NCI-H1436 (cell line): ENCODE results near the gene DBR1.

ENCODE experiments used
- DNase-seq: peaks from one replicate; lab custom pipeline; 2025; lab: John Stamatoyannopoulos, UW

DBR1 gene

GRCh38 chr3:138174421-138175131 is at the start of gene DBR1:
DBR1 (minus strand) TSS chr3:138174921; CDS start chr3:138174795, 126 bp downstream.
- DNase-seq, result peak; percentile 93

DNA sequence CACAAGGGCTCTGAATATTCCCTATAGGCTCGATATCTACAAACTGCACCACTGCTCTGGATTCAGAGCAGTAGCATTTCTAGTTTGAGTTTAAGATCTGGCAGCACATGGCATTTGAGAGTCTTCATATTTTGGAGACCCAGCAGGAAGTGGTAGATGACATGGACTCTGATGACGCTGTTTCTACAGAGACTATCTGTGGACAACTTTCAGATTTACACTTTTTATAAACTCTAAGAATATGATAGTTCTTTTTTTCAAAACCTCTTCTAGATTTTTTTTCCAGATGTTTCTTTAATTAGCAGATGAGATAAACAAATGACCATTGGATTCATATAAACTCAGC is 48.2 kb upstream of the DBR1 start:
- DNase-seq, result no peak

- no peak for DNase-seq
Observed at GRCh38 chr3:138222131-138222941, 47.6 kb upstream of the DBR1 start.

- DNase-seq, result no peak
Observed at GRCh38 chr3:138220788-138221187, 46.1 kb upstream of the DBR1 start.

DNA sequence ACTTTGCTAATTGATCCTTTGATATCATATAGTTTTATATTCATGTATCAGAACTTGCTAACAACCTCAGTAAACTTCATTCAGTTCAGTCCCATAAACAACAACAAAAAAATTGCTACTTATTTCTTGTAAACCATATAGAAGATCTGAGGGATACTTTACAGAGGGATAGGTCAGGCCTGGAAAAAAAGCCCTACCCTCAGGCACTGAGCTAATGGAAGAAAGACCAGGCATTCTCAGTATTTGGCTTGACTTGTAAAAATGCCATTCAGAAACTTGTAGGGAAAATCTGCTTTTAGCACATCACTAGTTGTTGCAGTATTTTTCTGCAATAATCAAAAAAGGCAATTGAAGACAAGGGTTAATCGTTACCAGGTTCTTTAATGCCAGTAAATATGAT is 45.5 kb upstream of the DBR1 start:
- no peak for DNase-seq

GRCh38 chr3:138219255-138219654 is 44.5 kb upstream of the DBR1 start:
- DNase-seq, result no peak

GRCh38 chr3:138213398-138214085 is 38.8 kb upstream of the DBR1 start:
- no peak for DNase-seq

- no peak for DNase-seq
Observed at GRCh38 chr3:138210528-138210927, 35.8 kb upstream of the DBR1 start.

DNA sequence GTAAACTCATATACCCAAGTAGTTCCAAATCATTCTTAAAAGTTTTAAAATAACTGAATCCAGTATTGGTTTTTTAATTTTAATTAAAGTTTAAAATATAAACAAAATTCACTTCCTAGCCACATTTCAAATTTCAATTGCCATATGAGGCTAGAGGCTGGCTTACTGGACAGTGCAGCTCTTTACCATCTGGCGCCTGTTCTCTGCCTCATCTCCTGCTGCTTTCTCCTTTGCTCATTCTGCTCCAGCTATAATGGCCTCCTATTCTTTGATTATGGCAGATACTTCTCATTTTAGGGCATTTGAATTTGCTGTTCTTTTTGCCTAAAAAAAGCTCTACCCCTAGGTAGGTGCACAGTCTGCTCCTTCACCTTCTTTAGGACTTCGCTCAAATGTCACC is 31.5 kb upstream of the DBR1 start:
- DNase-seq, result no peak

GRCh38 chr3:138205527-138205926 is 30.8 kb upstream of the DBR1 start:
- DNase-seq, result no peak

- no peak for DNase-seq
Observed at GRCh38 chr3:138203938-138204337, 29.2 kb upstream of the DBR1 start.

- no peak for DNase-seq
Observed at GRCh38 chr3:138202945-138203701, 28.4 kb upstream of the DBR1 start.

- DNase-seq, result no peak
Observed at GRCh38 chr3:138200424-138200823, 25.7 kb upstream of the DBR1 start.

- DNase-seq, result no peak
Observed at GRCh38 chr3:138199851-138200250, 25.1 kb upstream of the DBR1 start.

GRCh38 chr3:138197524-138197923 is 22.8 kb upstream of the DBR1 start:
- no peak for DNase-seq

- no peak for DNase-seq
Observed at GRCh38 chr3:138197058-138197457, 22.3 kb upstream of the DBR1 start.

- no peak for DNase-seq
Observed at GRCh38 chr3:138196023-138196422, 21.3 kb upstream of the DBR1 start.

- no peak for DNase-seq
Observed at GRCh38 chr3:138195481-138195880, 20.8 kb upstream of the DBR1 start.

DNA sequence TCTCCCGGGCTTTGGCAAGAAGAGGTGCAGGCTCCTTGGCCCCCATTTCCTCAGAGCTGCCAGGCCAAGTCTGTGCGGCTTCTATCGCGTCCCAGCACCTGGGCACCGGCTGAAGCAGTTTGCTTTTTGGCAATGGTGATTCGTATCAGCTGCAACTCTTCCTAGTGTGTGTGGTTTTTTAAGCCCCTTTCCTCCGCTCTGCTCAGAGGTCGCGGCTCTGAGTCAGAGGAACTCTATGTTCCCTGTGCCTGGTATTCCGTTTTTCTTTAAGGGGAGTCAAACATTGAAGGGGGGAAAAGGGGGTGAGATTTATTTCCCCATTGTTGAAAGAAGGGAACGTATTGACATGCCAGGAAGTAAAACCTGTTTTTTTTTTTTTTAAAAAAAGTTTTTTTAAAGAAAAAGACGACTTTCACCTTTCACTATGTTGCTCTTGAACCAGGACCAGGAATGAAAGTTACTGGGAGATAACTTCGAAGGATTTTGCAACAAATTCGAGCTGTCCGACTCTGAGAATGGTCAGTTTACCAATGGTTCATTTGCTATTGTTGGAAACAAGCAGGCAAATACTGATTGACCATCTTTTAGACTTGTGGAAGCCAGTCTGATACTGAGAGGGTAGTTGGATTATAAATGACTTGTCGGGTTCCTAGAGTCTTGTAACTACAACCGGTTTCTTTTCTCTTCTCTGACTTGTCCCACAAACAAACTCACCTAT is 13.5 kb upstream of the DBR1 start:
- DNase-seq, result no peak

DNA sequence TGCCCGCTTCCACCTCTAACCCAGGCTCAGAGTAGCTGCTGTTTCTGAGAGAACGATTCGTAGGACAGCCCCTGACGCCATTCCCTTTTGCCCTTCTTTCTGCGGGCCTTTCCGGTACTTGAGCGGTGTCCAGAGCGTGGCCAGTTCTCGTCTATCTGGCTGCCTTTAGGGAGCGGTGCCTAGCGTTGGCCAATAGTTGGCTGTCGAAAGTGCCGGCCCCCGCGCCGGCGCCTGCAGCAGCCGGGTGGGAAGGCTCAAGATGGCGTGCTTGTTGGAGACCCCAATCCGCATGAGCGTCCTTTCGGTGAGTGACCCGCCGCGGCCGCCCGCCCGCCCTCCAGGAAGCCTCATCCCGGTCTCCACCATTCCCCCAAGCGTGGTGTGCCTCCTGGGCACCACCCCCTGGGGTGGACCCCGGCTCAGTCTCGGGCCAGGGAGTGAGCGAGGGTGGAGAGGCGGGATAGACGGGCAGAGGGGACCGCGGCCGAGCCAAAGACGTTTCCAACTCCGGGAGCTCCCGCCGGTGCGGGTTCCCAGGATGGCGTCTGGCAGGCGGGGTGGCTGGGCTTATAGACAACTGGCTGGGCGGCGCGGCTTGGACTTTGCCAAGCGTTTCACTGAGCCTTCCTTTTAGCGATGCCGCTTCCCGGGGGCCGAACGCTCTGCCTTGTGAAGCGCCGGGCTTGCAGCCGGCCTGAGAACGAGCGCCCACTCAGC is 12.7 kb upstream of the DBR1 start, which contains the start of gene ARMC8:
TSS of gene ARMC8 (plus strand) at position 6 of the 717 bp plus-strand sequence. CDS start at position 260, 254 bp downstream.
- DNase-seq, result peak; percentile 12

DNA sequence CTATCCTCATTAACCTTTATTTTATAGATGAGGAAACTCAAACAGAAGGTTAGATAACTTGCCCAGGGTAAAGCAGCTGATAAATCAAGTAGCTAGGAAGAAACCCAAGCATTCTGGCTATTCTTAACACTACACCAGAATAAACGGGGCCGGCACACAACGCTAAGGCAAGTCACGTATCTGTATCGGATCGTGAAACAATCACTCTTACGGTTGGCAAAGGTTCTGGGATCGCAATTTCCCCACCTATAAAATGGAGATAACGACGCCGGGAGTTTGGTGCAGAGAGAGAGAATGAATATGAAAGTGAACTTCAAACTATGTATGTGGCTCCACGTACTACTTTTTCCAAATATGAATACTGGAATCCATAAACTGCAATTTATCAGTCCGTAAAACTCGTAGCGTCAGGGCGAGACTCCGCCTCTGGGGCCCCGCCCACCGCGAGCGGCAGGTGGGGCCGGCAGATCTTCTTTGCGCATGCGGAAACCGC is 12.1 kb upstream of the DBR1 start:
- peak; percentile 89 for DNase-seq
